RPMI8226 (cell line): ENCODE data around the gene SEC24D.
"Not testable (repeated sequence)": the region's sequence is repeated elsewhere in the genome, so short reads cannot be mapped to it uniquely, and the experiment has no call there.

Experiments used
- DNase-seq: peaks from one replicate; pipeline ENCODE4 v3.0.0-alpha.2; 2015

Gene SEC24D

DNA sequence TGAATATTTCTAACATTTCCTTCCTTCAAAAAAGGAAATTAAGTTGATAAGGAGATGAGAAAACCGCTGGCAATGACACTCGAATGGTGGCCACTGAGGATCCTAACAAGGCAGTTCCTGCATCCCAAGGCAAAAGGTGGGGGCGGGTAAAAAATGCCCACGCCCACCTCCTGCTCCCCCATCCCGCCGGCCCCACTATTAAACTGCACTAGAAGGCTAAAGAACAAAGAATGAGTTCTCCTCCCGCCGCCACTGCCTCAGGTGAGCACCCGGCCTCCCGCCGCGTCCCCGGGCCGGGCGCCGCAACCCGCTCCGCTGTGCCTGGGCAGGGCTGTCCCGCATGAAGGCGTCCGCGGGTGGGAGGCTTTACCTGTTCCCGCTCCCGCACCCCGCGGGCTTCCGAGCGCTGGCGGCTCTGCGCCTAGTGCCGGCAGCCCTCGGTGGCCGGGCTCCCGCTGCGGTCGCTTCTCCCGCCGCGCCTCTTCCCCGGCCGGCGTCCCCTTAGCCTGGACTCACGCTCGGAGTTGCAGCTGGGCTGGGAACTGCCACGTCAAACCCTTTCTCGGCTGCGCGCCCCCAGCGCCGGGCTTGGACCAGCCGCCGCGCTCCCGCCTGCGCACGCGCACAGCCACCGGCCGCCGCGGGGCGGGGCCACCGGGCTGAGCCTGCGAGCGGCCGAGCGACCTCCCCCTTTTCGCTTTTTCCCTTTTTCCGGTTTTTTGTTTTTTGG is at the start of gene SEC24D:
SEC24D (minus strand) TSS at position 556 of the 730 bp plus-strand sequence. CDS start 2,430 bp downstream, outside the sequence.
- DNase-seq: peak; percentile 87

DNA sequence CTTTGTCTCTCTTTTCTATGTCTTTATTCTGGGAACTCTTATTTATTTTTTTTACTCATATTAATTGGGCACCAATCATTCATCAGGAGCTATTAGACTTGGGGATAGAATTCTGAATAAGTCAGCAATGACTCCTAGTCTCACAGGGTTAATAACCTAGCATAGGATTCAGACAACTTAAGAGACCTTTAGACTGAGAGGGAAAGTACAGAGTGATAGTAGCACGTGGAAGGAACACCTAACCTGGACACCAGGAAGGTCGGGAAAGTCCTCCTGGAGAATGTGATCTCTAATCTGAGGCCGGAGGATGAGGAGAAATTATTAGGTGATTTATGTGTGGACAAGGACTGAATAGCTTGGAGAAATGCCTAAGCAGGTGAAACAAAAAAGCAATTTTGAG is 48.8 kb upstream of the SEC24D start:
- no peak for DNase-seq

DNA sequence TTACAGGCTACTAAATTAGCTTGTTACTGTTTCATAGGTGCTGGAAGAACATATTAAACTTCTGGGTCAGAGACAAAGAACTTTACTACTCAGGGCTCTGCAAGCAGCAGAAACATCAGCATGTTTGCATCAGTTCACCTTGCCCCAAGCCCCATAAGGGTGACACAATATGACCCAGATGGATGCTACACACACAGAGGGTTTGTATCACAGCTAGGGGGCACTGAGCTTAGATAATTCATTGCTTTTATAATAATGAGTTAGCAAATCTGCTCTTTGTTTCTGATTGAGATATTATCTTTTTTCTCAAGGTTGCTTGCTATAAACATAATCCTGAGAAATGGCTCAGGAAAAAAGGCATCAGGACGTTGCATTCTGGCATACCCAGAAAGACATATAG is 47.9 kb upstream of the SEC24D start:
- no peak for DNase-seq

DNA sequence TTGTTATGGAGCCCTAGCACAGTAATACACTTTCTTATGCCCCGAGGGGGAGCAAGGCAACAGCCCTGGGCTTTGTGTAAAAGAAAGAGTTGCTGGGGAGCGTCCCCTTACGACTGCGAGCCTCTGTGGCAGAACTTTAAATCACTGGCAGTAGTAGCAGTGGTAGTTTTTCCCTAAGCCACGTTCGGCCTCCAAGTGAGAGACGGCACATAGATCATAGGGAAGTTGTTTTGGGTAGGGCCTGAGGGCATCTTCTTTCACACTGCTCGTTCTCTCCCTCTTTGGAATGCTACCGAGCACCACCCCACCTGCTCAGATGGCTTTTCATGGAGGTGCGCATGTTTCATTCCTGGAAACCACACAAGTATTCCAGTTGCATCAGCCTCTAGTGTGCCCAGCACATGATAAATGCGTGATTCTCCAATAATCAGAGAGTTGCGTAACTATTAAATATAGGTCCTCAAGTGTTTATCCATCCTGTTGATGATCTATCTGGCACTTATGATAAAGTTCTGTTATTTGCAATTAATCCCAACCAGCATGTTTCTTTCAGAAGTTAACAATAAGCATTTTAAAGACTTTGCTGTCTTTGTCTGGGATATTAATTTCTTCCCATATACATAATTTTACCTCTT is 45.7 kb upstream of the SEC24D start:
- DNase-seq: no peak

DNA sequence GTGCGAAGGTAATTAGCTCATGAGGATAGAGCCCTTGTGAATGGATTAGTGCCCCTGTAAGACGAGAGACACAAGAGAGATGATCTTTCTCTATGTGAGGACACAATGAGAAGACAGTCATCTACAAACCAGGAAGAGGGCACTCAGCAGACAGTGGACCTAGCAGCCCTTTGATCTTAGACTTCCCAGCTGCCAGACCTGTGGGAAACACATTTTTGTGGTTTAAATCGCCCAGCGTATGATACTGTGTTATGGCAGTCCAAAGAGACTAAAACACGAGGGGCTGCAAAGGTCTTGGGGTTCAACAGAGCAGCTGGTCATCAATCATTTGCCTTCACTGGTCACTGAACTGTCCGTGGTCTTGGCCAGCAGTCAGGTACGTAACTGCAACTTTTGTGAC is 43.5 kb upstream of the SEC24D start:
- no peak for DNase-seq

DNA sequence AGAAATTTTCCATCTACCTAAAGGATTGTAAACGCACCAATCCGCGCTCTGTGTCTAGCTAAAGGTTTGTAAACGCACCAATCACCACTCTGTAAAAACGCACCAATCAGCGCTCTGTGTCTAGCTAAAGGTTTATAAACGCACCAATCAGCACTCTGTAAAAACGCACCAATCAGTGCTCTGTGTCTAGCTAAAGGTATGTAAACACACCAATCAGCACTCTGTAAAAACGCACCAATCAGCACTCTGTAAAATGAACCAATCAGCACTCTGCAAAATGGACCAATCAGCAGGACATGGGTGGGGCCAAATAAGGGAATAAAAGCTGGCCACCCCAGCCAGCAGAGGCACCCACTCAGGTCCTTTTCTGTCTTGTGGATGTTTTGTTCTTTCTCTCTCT is 42.6 kb upstream of the SEC24D start:
- not testable (repeated sequence) for DNase-seq

DNA sequence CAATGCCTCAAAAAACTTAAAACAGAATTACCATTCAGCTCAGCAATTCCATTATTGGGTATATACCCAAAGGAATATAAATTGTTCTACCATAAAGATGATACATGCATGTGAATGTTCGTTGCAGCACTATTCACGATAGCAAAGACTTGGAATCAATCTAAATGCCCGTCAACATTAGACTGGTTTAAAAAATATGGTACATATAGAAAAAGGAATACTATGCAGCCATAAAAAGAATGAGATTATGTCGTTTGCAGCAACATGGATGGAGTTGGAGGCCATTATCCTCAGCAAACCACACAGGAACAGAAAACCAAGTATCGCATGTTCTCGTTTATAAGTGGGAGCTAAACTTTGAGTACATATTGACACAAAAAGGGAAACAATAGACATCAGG is 41.9 kb upstream of the SEC24D start:
- no peak for DNase-seq

DNA sequence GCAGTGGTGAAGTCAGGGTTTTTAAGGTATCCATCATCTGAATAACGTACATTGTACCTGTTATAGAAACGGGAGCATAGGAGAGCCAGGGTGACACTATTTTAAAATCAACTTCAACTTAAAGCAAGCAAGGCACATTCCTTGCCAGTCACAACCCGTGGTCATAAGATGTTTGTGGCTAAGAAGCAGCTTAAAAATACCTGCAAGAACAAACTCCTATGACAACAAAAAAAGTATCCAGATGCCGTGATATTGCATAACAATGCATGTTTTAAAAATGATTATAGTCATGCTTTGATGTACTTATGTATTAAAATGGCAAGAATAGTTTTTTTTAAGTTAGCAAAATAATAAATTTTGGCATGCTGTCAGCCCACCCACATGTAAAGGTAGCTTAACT is 36.3 kb upstream of the SEC24D start:
- no peak for DNase-seq

DNA sequence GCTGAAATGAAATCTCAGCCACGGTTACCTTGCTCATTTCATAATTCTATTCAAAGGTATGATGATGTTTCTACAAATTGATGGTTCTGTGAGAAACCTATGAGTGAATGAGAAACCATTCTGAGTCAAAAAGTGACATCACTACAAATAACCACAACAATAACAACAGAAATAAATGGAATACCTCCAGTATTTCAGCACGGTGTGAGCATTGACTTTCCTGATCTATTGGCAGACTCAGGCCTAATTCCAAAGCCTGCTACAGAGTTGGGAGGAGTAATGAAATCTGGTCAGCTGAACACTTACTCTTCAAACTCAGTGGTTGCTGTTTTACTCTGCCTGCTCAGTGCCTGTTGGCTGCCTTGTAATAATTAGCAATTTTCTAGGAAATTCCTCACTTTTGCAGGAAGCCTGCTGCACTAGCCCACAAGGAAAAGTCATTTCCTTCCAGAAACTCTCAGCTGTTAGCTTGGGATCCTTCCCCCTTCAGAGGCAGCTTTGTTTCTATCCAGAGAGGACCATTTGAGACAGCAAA is 33.9 kb upstream of the SEC24D start:
- no peak for DNase-seq

- no peak for DNase-seq
Observed at GRCh38 chr4:118867311-118868067, 31.6 kb upstream of the SEC24D start.

GRCh38 chr4:118866442-118866841 is 30.5 kb upstream of the SEC24D start:
- no peak for DNase-seq

GRCh38 chr4:118865091-118865708 is 29.3 kb upstream of the SEC24D start:
- DNase-seq: peak; percentile 38

DNA sequence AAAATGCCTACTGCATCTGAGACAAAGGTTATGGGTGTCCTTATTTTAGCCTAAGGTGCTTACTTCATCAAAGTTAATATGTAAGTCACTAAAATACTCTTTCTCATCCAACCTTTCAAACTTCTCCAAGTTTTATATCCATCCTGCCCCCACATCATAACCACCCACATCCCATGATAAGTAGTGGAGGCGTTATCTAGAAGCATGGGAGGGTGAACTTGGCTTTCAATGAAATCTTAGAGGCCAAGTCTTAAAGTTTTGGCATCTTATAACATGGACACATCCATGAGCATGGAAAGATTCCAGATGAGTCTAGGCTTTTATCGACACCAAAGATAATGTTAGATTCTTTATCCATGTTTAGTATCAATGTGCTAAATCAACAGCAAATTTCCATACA is 22.9 kb upstream of the SEC24D start:
- no peak for DNase-seq

- no peak for DNase-seq
Observed at GRCh38 chr4:118857760-118858159, 21.8 kb upstream of the SEC24D start.

DNA sequence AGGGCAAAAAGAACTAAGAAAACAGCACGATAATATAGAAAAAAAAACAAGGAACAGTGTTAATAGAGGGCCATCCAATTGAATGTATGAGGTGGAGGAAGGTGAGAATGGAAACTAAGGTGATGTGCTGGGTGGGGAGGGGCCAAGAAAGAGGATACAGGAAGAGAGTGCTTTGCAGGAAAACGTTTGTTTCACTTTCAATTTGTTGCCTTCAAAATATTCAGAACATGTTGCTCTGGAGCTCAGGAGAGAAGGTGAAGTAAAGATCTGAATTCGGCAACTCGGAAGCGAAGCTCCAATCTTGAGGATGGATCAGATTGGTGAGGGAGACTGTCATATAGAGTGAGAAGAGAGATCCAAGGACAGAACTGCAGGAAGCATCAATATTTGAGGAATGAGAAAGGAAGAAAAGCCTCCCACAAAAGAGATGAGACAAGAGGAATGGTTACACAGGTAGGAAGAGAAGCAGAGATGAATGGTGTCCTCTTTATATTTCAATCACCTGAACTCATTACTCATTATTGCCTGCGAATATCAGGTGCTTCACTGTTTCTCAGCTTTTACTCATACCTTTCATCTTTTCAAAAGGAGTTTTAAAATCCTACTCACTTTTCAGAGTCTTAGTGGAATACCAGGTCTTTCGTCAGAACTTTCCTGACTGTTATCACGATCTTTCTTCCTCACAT is 14.7 kb upstream of the SEC24D start:
- peak; percentile 62 for DNase-seq

DNA sequence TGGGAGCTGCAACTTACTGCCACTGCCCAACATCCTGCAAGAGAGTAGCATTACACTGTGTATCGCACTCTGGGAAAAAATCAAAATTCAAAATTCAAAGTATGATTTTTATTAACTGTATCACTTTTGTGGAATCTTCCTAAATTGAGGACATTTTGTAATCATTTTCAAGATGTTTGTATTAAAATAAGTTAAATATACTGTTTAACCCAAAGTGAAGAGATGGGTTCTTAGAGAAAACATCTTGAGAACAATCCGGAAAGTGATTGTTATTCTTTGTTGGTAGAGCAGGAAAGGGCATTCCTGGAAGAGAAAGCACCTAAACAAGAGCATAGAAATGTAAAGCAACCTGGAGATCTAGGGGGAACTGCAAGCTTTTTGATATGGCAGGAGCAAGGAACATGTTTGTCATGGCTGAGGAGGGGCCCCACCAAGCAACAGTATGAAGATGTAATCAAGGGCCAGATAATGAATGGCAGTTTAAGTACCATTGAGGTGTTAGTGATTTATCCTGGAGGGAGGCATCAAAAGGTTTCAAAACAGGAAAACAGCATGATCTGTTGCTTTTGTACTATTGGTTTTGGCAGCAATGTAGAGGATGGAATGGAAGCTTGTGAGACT is 14.1 kb upstream of the SEC24D start:
- no peak for DNase-seq

GRCh38 chr4:118848901-118849300 is 13.0 kb upstream of the SEC24D start:
- DNase-seq: no peak

DNA sequence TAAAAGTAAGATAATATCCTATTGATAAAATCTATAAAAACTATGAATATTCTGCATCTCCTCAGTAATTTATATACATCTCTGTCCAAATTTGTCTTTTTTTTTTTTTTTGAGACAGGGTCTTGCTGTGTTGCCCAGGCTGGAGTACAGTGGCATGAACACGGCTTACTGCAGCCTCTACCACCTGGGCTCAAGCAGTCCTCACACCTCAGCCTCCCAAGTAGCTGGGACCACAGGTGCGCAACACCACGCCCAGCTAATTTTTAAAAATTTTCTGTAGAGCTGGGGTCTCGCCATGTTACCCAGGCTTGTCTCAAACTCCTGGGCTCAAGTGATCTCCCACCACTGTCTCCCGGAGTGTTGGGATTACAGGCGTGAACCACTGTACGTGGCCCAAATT is 12.3 kb upstream of the SEC24D start:
- DNase-seq: no peak

DNA sequence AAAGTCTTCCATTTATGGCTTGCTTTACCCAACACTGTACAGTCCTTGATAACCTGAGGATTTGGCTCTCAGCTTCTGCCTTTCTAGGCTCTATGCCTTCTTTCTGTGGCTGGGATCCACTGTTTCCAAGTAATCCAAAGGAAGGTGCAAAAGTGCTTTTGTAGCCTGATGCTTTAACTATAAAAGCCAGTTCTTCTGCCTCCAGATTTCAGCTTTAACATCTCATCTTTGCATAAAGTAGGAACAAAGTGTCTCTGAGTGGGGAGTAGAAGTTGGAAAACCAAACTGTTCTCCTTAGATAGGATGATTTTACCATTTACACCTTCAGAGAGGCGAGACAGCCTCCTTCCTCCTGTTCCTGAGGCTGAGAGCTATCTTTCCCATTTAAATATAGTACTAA is 11.1 kb upstream of the SEC24D start:
- DNase-seq: no peak

DNA sequence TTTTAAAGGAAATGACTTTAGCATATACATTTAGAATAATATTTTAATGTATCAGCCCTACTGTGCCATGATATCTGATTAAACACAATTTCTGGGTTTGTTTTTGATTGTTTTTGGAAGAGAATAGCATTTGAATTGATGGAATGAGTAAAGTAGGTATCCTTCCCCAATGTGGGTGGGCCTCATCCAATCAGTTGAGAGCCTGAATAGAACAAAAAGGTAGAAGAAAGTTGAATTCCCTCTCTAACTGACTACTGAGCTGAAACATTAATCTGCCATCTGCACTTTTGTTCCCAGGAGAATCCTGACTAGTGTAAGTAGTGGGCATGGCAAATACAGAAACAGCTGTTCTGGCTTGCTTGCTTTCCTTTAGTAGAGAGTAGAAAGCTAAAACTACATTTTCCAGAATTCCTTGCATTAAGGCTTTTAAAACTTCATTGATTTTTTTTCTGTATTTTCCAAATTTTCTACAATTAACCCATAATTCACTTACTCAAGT is 9.7 kb upstream of the SEC24D start:
- no peak for DNase-seq

GRCh38 chr4:118843237-118843636 is 7.3 kb upstream of the SEC24D start:
- DNase-seq: no peak

DNA sequence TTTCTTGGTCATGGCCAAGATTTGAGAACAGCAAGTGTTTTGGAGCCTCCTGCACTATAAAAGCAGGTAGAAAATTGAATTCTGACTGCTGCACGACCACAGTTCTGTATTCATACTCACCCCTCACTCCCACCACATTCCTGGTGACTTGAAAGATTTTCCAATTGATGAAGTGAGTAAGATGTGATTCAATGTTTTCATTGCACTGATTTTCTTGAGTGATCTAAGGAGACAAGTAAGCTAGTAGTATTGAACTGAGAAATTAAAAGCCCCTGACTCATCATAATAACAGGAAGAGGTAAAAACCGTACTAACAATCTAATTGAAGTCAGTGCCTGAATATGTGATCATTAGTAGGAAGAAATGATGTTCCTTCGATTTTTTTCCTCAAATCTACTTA is 6.1 kb upstream of the SEC24D start:
- DNase-seq: no peak
